HepG2 (cell line): ENCODE measurements around the gene TMEM117. TPM values are rescaled to one million over a fixed set of nuclear protein-coding genes. Genes with fewer than 3 reads are reported as not detected.

ENCODE experiments used
- ATAC-seq: fragments of 200-7000 bp; cut with Tn5 transposase; 3 replicates; pipeline ENCODE4 v1.9.1; 2020; ENCODE audit warnings: mild to moderate bottlenecking, moderate library complexity
- BruUV-seq: library from RNA; stranded (reverse); fragments of 400-500 nt; replicated peaks from 2 replicates; lab custom pipeline; 2021; lab: Mats Ljungman, UMichigan
- CTCF ChIA-PET: fragments of 300-600 bp; formaldehyde crosslinking; extraction: SDS; loops from one replicate; lab custom pipeline; 2021; ENCODE audit warnings: low total read pairs, inconsistent platforms, low intra/inter-chr PET ratio; lab: Yijun Ruan, JAX
- POLR2A ChIA-PET: fragments of 350-600 bp; sonication (Branson Sonifier 250); formaldehyde crosslinking; loops from one replicate; lab custom pipeline; 2020; ENCODE audit warnings: antibody characterized with exemption, inconsistent platforms; lab: Yijun Ruan, JAX
- DNase-seq: peaks from one replicate; pipeline ENCODE4 v3.0.0-alpha.2; 2015; ENCODE audit warnings: low spot score
- FAIRE-seq: peaks from 3 replicates; lab custom pipeline; 2011; peaks lifted over from hg19 to GRCh38; lab: Jason Lieb, UNC
- H2AFZ ChIP-seq: one replicate; pipeline ENCODE4 v1.6.1; 2011; ENCODE audit warnings: low read length, inconsistent platforms
- H3K27ac ChIP-seq: fragments of 300-600 bp; 3 replicates; pipeline ENCODE4 v1.8.0; 2011; ENCODE audit warnings: mixed run types, mild to moderate bottlenecking, mixed read lengths, low read length, inconsistent platforms; ENCODE audit not compliant: insufficient read depth; ENCODE audit errors: extremely low read length
- H3K27me3 ChIP-seq, 2 experiments: fragments of 200-600 bp in 1 of 2; 2 replicates in 1 of 2; 3 replicates in 1 of 2; pipeline versions ENCODE4 v1.6.0 to v1.8.0; 2011; ENCODE audit warnings: low read length in 2 of 2, mild to moderate bottlenecking in 2 of 2, moderate library complexity in 2 of 2, inconsistent platforms in 1 of 2; ENCODE audit not compliant: insufficient read depth in 2 of 2, control insufficient read depth in 1 of 2
- H3K36me3 ChIP-seq, 2 experiments: fragments of 200-600 bp in 1 of 2; replicated peaks in 1 of 2; 2 replicates in 1 of 2; 3 replicates in 1 of 2; pipeline versions ENCODE4 v1.5.1 to v1.8.0; 2011; ENCODE audit warnings: low read length in 2 of 2, inconsistent platforms in 1 of 2; ENCODE audit not compliant: insufficient read depth in 2 of 2, control insufficient read depth in 1 of 2
- H3K4me1 ChIP-seq: 2 replicates; pipeline ENCODE4 v1.5.1; 2012; ENCODE audit warnings: low read length, inconsistent platforms; ENCODE audit not compliant: insufficient read depth
- H3K4me2 ChIP-seq: 2 replicates; pipeline ENCODE4 v1.6.0; 2011; ENCODE audit warnings: low read depth, low read length, inconsistent platforms
- H3K4me3 ChIP-seq, 3 experiments: fragments of 200-600 bp in 1 of 3; sonication (generic), shearing (Covaris generic) in 1 of 3; replicated peaks in 1 of 3; 2 replicates each; pipeline ENCODE4 v1.5.1; 2011 to 2016; ENCODE audit warnings: low read length in 3 of 3, inconsistent platforms in 2 of 3, low read depth in 2 of 3, mild to moderate bottlenecking in 2 of 3, control low read depth in 1 of 3, mixed read lengths in 1 of 3; ENCODE audit not compliant: insufficient read depth in 1 of 3
- H3K79me2 ChIP-seq: one replicate; pipeline ENCODE4 v1.6.1; 2011; ENCODE audit warnings: low read length, inconsistent platforms; ENCODE audit not compliant: insufficient read depth
- H3K9ac ChIP-seq: 2 replicates; pipeline ENCODE4 v1.6.0; 2011; ENCODE audit warnings: mild to moderate bottlenecking, low read depth, low read length, inconsistent platforms; ENCODE audit not compliant: insufficient read depth
- H3K9me3 ChIP-seq: 2 replicates; pipeline ENCODE4 v1.5.1; 2012; ENCODE audit warnings: mild to moderate bottlenecking, low read length
- H4K20me1 ChIP-seq: 2 replicates; pipeline ENCODE4 v1.6.0; 2011; ENCODE audit warnings: inconsistent platforms, mild to moderate bottlenecking, low read length, moderate library complexity; ENCODE audit not compliant: insufficient read depth
- ARNT ChIP-seq: fragments of 450-650 bp; IDR thresholded peaks from 2 replicates; pipeline ENCODE4 v1.6.1; 2017
- ATRX ChIP-seq: sonication (generic); formaldehyde crosslinking; IDR thresholded peaks from 2 replicates; pipeline ENCODE4 v1.4.0; 2020; ENCODE audit warnings: missing genetic modification reagents, borderline replicate concordance
- HNRNPLL ChIP-seq: fragments of 200-400 bp; formaldehyde crosslinking; IDR thresholded peaks from 2 replicates; pipeline ENCODE4 v1.6.1; 2017; ENCODE audit warnings: mild to moderate bottlenecking, low read depth, low read length; ENCODE audit not compliant: poor library complexity, severe bottlenecking
- MYNN ChIP-seq: sonication (generic); formaldehyde crosslinking; IDR thresholded peaks from 2 replicates; pipeline ENCODE4 v1.4.0; 2020; ENCODE audit warnings: mild to moderate bottlenecking, low read depth, missing genetic modification reagents
- NRL ChIP-seq: sonication (generic); formaldehyde crosslinking; IDR thresholded peaks from 2 replicates; pipeline ENCODE4 v1.5.0; 2020; ENCODE audit warnings: missing genetic modification reagents, mild to moderate bottlenecking, moderate library complexity, borderline replicate concordance
- ONECUT2 ChIP-seq: sonication (generic); formaldehyde crosslinking; IDR thresholded peaks from 2 replicates; pipeline ENCODE4 v1.4.0; 2020; ENCODE audit warnings: missing genetic modification reagents
- PHF8 ChIP-seq: sonication (generic); formaldehyde crosslinking; IDR thresholded peaks from 2 replicates; pipeline ENCODE4 v1.5.0; 2020; ENCODE audit warnings: missing genetic modification reagents
- TEAD3 ChIP-seq: optimal IDR thresholded peaks from 2 replicates; pipeline ENCODE3; 2016; ENCODE audit warnings: borderline replicate concordance
- TOE1 ChIP-seq: sonication (generic); formaldehyde crosslinking; IDR thresholded peaks from 2 replicates; pipeline ENCODE4 v1.4.0; 2020; ENCODE audit warnings: mild to moderate bottlenecking, missing genetic modification reagents
- TP53 ChIP-seq: sonication (generic); formaldehyde crosslinking; conservative IDR thresholded peaks from 2 replicates; pipeline ENCODE4 v1.4.0; 2020; ENCODE audit warnings: missing genetic modification reagents
- ZNF546 ChIP-seq: sonication (generic); formaldehyde crosslinking; conservative IDR thresholded peaks from 2 replicates; pipeline ENCODE4 v1.8.1; 2023; ENCODE audit warnings: mild to moderate bottlenecking, missing genetic modification reagents
- ZNF547 ChIP-seq: sonication (generic); formaldehyde crosslinking; IDR thresholded peaks from 2 replicates; pipeline ENCODE4 v1.5.1; 2020; ENCODE audit warnings: mild to moderate bottlenecking, missing genetic modification reagents
- ZNF558 ChIP-seq: sonication (generic); formaldehyde crosslinking; IDR thresholded peaks from 2 replicates; pipeline ENCODE4 v1.9.0; 2022; ENCODE audit warnings: mild to moderate bottlenecking, missing genetic modification reagents, borderline replicate concordance
- ZNF562 ChIP-seq: sonication (generic); formaldehyde crosslinking; IDR thresholded peaks from 2 replicates; pipeline ENCODE4 v1.8.0; 2022; ENCODE audit warnings: missing genetic modification reagents, borderline replicate concordance
- ZNF629 ChIP-seq: sonication (generic); formaldehyde crosslinking; conservative IDR thresholded peaks from 2 replicates; pipeline ENCODE4 v1.5.0; 2020; ENCODE audit warnings: missing genetic modification reagents
- ZNF766 ChIP-seq: sonication (generic); formaldehyde crosslinking; IDR thresholded peaks from 2 replicates; pipeline ENCODE4 v1.5.0; 2020; ENCODE audit warnings: missing genetic modification reagents, borderline replicate concordance
- ZSCAN25 ChIP-seq: sonication (generic); formaldehyde crosslinking; IDR thresholded peaks from 2 replicates; pipeline ENCODE4 v1.8.0; 2022; ENCODE audit warnings: mild to moderate bottlenecking, missing genetic modification reagents
- ZSCAN29 ChIP-seq: sonication (generic); formaldehyde crosslinking; conservative IDR thresholded peaks from 2 replicates; pipeline ENCODE4 v1.4.0; 2020; ENCODE audit warnings: mild to moderate bottlenecking, missing genetic modification reagents
- WGBS: methylation state at CpG from one replicate; pipeline ENCODE4 v1.1.6; 2017; ENCODE audit warnings: low lambda C conversion rate; 5-methylcytosine and 5-hydroxymethylcytosine counted together
- in situ Hi-C: cut with HindIII; loops from 2 replicates; pipeline ENCODE4 v1.10.0; 2017; ENCODE audit warnings: low pct_unique_long_range_greater_than_20kb; ENCODE audit not compliant: extremely low pct_ligation_motif_present
- intact Hi-C: fragments of 100-400 bp; cut with micrococcal nuclease; formaldehyde crosslinking; loops from one replicate; pipeline ENCODE4 v1.10.0; 2022; ENCODE audit not compliant: unreplicated experiment
- polyA plus RNA-seq, 8 experiments: library from polyadenylated mRNA; depleted of rRNA in 3 of 8; stranded (reverse) in 7 of 8; unstranded in 1 of 8; fragments of >200 nt; fragmentation: Illumina TruSeq in 4 of 8; extraction: Trizol in 4 of 8; gene quantifications; 2 replicates each; pipeline versions ENCODE4 v1.2.1 to v1.2.3, GENCODE V29; 2011 to 2016; ENCODE audit warnings: low read depth in 4 of 8, missing spikeins in 1 of 8, mixed read lengths in 1 of 8; ENCODE audit not compliant: insufficient read depth in 1 of 8
- total RNA-seq, 5 experiments: library from RNA; depleted of rRNA; stranded (reverse); fragments of >200 nt; fragmentation: Illumina TruSeq; extraction: Trizol; gene quantifications; 2 replicates each; pipeline ENCODE4 v1.2.3, GENCODE V29; 2016; ENCODE audit warnings: low read depth in 1 of 5
- TF ChIP-seq, protein P1 (sequence below): sonication (generic); formaldehyde crosslinking; IDR thresholded peaks from 2 replicates; pipeline ENCODE4 v1.4.0; 2020; ENCODE audit warnings: mild to moderate bottlenecking, missing genetic modification reagents
- TF ChIP-seq, protein P2 (sequence below): sonication (generic); formaldehyde crosslinking; IDR thresholded peaks from 2 replicates; pipeline ENCODE4 v1.8.1; 2023; ENCODE audit warnings: mild to moderate bottlenecking, missing genetic modification reagents

TMEM117 gene
- total and polyA plus RNA-seq, 2 of the 13 experiments (the other 11 are each of a cell fraction or from before 2014, with no cell fraction given): 2.8 to 8.5 TPM

DNA sequence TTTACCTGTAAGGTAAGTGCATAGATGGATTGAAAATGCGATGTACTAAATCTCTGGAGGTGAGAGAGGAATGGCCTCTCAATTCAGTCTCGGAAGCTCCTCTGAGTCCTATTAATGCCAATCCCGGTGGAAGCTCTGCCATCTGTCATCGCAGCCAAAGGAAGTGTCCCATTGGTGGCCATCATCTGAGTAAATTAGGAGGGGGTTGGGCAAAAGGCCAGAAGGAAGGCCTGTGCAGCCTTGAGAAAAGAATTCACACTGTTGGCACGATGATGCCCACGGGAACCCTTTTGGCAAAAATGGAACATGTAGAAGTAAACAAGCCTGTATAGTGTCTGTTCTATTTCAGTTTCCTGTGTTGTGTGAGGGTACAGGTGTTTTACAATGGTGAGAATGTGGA, 545.5 kb downstream of the TMEM117 start:
- ATAC-seq (no peak), FAIRE-seq (no peak), DNase-seq (no peak)
- no peak for TF ChIP-seq ZNF558
- no peak for TF ChIP-seq HNRNPLL
- TF ChIP-seq NRL (CRISPR knock-in tag): no peak
- TF ChIP-seq, protein P1, sequence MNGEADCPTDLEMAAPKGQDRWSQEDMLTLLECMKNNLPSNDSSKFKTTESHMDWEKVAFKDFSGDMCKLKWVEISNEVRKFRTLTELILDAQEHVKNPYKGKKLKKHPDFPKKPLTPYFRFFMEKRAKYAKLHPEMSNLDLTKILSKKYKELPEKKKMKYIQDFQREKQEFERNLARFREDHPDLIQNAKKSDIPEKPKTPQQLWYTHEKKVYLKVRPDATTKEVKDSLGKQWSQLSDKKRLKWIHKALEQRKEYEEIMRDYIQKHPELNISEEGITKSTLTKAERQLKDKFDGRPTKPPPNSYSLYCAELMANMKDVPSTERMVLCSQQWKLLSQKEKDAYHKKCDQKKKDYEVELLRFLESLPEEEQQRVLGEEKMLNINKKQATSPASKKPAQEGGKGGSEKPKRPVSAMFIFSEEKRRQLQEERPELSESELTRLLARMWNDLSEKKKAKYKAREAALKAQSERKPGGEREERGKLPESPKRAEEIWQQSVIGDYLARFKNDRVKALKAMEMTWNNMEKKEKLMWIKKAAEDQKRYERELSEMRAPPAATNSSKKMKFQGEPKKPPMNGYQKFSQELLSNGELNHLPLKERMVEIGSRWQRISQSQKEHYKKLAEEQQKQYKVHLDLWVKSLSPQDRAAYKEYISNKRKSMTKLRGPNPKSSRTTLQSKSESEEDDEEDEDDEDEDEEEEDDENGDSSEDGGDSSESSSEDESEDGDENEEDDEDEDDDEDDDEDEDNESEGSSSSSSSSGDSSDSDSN (CRISPR knock-in tag): no peak
- TF ChIP-seq TOE1 (CRISPR knock-in tag): no peak
- H3K4me2 ChIP-seq: no peak overlapping the region
- H3K36me3 ChIP-seq: no peaks in the 10 kb centered on the region
- no peaks in the 10 kb centered on the region for H3K4me1 ChIP-seq
- in situ Hi-C loops: no loop called here
- no peak overlapping the region for H3K27ac ChIP-seq
- H3K9ac ChIP-seq: no peak overlapping the region
- no TSS peak for BruUV-seq
- H3K27me3 ChIP-seq: no peaks in the 10 kb centered on the region
- intact Hi-C loops: no loop called here
- H3K9me3 ChIP-seq: no peaks in the 10 kb centered on the region
- WGBS: 93% methylated on average over 6 of the region's 6 CpGs
- POLR2A ChIA-PET: no interaction called here
- H3K79me2 ChIP-seq: no peaks in the 10 kb centered on the region
- no peaks in the 10 kb centered on the region for H4K20me1 ChIP-seq
- H3K4me3 ChIP-seq: no peak overlapping the region
- CTCF ChIA-PET: no interaction called here
- H2AFZ ChIP-seq: no peak overlapping the region

DNA sequence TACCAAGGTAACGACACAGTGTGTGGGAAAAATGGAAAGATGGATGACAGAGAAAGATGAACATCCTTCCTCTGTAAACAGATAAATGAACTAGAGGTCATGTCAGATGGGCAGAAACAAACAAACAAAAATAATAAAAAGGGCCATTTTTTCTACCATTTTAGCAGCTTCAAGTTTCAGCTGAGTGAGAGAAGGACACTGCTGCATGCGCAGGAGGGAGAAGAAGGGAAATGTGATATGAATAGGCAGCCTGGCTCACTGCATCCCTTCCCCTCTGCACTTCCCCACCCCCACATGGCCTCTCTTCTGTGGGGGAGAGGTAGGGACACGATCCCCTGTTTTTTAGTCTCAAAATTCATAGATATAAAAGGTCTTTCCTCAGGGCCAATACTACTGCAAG, 548.3 kb downstream of the TMEM117 start:
- Histone ChIP-seq H2AFZ (no peak overlapping the region), H3K9me3 (no peaks in the 10 kb centered on the region), H3K4me2 (no peak overlapping the region), H3K36me3 (no peaks in the 10 kb centered on the region), H3K27ac (no peak overlapping the region), H3K4me3 (no peak overlapping the region), H3K4me1 (no peaks in the 10 kb centered on the region), H3K9ac (no peak overlapping the region), H3K27me3 (no peaks in the 10 kb centered on the region), H3K79me2 (no peaks in the 10 kb centered on the region), H4K20me1 (no peaks in the 10 kb centered on the region)
- 87% methylated on average over 3 of the region's 3 CpGs for WGBS
- no TSS peak for BruUV-seq
- ATAC-seq: no peak
- no peak for DNase-seq
- intact Hi-C loops: no loop called here
- ChIA-PET POLR2A (no interaction called here), CTCF (no interaction called here)
- no peak for FAIRE-seq
- in situ Hi-C loops: no loop called here
- TF ChIP-seq MYNN (CRISPR knock-in tag): no peak
- TF ChIP-seq ZNF766 (CRISPR knock-in tag): no peak
- TF ChIP-seq, protein P2, sequence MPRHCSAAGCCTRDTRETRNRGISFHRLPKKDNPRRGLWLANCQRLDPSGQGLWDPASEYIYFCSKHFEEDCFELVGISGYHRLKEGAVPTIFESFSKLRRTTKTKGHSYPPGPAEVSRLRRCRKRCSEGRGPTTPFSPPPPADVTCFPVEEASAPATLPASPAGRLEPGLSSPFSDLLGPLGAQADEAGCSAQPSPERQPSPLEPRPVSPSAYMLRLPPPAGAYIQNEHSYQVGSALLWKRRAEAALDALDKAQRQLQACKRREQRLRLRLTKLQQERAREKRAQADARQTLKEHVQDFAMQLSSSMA (CRISPR knock-in tag): no peak
- TF ChIP-seq ZNF546: no peak
- no peak for TF ChIP-seq ZNF562 (CRISPR knock-in tag)
- no peak for TF ChIP-seq ZNF547
- no peak for TF ChIP-seq ZSCAN29 (CRISPR knock-in tag)
- no peak for TF ChIP-seq TP53 (CRISPR knock-in tag)
- no peak for TF ChIP-seq ZSCAN25 (CRISPR knock-in tag)
- TF ChIP-seq ZNF629 (CRISPR knock-in tag): no peak
- no peak for TF ChIP-seq ARNT
- no peak for TF ChIP-seq ONECUT2 (CRISPR knock-in tag)
- TF ChIP-seq PHF8: no peak
- no peak for TF ChIP-seq ATRX (CRISPR knock-in tag)
- TF ChIP-seq TEAD3 (CRISPR knock-in tag): no peak
